GM13977 (cell line): Measurements from ENCODE around the gene AOX1.
A peak's percentile ranks its signal among the peaks of the same experiment; 100 is the strongest.
"Not testable (repeated sequence)": the region's sequence is repeated elsewhere in the genome, so short reads cannot be mapped to it uniquely, and the experiment has no call there.

Experiments
- DNase-seq: peaks from one replicate; pipeline ENCODE4 v3.0.0; 2012; ENCODE audit warnings: low spot score
- in situ Hi-C: fragments of 300-500 bp; cut with MboI; formaldehyde crosslinking; loops from one replicate; pipeline ENCODE4 v1.12.0; 2022; ENCODE audit warnings: low sequenced_read_pairs, low pct_unique_long_range_greater_than_20kb, mixed read lengths, inconsistent platforms; ENCODE audit not compliant: unreplicated experiment
- TF ChIP-seq, protein P1 (sequence below): IDR thresholded peaks from 2 replicates; pipeline ENCODE4 v1.5.1; 2012; ENCODE audit warnings: mild to moderate bottlenecking, control low read depth; ENCODE audit not compliant: insufficient read depth; ENCODE audit errors: extremely low read depth, missing control alignments

Gene AOX1

DNA sequence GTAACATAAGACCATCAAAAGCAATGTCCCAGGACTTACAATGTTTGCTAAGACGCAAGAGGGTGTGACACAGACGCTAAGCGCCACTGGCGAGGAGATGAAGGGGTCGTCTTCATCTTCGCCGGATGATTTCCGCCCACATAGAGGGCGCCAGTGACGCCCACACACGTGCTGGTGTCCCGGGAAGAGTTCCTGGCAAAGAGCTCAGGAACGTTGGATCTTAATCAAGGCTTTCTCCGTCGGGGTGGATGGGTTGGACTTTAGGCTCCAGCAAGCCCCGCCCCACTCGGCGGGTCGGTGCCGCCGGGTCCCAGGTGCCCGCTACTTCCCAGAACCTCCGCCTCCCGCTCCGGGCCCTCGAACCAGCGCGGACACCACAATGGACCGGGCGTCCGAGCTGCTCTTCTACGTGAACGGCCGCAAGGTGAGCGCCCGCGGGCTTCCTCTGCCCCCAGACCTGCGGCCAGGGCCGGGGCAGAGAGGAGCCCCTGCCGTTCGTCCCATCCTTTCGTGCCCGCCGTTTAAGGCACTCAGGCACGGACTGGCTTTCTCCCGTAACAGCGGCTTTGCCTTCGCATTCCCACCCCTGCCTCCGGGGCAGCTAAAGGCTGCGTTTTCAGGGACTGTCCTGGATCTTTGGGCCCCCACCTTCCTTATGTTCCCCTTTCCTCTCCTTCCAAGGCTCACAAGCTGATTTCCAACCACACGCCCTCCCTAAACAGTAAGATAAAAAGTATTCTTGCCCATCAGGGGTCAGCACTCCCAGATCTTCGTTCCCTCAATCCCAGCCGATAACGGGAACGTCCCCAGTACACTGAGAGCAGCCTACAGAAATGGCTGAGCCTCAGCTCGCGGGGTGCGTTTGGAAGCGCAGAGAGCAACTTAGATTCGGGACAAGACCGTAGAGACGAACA, at the start of gene AOX1:
Gene AOX1, plus strand, starts transcription at position 285 of the 914 bp plus-strand sequence. Its CDS starts 95 bp downstream, at position 380.
- in situ Hi-C loops, result no loop called here
- DNase-seq, result peak; percentile 34
- TF ChIP-seq, protein P1, sequence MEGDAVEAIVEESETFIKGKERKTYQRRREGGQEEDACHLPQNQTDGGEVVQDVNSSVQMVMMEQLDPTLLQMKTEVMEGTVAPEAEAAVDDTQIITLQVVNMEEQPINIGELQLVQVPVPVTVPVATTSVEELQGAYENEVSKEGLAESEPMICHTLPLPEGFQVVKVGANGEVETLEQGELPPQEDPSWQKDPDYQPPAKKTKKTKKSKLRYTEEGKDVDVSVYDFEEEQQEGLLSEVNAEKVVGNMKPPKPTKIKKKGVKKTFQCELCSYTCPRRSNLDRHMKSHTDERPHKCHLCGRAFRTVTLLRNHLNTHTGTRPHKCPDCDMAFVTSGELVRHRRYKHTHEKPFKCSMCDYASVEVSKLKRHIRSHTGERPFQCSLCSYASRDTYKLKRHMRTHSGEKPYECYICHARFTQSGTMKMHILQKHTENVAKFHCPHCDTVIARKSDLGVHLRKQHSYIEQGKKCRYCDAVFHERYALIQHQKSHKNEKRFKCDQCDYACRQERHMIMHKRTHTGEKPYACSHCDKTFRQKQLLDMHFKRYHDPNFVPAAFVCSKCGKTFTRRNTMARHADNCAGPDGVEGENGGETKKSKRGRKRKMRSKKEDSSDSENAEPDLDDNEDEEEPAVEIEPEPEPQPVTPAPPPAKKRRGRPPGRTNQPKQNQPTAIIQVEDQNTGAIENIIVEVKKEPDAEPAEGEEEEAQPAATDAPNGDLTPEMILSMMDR, result no peak

DNA sequence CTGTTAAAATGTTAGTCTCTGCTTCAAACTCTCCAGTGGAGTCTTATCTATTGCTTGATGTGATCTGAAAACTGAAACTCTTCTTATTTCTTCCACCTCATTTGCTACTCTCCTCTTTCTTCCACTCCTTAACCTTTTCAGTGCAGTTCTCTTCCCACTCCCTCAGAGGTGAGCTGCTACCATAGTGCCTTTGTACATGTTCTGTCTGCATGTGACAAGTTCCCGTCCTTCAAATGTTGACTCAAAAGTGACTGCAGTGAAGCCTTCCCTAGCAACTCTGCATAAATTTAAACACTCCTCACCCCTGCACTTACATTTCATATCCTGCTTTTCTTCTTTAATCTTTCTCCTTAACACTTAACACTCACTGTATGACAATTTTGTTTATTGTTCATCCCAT, 47.7 kb upstream of the AOX1 start:
- no peak for DNase-seq
- TF ChIP-seq, protein P1, result no peak
- in situ Hi-C loops, result no loop called here

DNA sequence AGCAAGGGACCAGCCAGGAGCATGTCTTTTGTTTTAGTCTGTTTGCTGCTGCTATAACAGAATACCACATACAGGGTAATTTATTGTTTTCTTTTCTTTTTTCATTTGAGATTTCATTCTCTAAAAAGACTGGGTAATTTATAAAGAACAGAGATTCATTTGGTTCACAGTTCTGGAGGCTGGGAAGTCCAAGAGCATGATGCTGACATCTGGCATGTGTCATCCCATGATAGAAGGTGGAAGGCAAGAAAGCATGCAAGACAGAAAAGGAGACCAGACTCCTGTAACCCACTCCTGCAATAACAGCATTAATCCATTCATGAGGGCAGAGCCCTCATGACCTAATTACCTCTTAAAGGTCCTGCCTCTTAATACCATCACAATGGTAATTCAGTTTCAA, 45.0 kb upstream of the AOX1 start:
- TF ChIP-seq, protein P1, result no peak
- in situ Hi-C loops, result no loop called here
- DNase-seq, result no peak

DNA sequence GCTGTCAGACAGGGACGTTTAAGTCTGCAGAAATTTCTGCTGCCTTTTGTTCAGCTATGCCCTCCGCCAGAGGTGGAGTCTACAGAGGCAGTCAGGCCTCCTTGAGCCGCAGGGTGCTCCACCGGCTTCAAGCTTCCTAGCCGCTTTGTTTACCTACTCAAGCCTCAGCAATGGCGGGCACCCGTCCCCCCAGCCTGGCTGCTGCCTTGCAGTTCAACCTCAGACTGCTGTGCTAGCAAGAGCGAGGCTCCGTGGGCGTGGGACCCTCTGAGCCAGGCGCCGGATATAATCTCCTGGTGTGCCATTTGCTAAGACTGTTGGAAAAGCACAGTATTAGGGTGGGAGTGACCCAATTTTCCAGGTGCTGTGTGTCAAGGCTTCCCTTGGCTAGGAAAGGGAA, 19.2 kb upstream of the AOX1 start:
- in situ Hi-C loops, DNase-seq: not testable (repeated sequence)

DNA sequence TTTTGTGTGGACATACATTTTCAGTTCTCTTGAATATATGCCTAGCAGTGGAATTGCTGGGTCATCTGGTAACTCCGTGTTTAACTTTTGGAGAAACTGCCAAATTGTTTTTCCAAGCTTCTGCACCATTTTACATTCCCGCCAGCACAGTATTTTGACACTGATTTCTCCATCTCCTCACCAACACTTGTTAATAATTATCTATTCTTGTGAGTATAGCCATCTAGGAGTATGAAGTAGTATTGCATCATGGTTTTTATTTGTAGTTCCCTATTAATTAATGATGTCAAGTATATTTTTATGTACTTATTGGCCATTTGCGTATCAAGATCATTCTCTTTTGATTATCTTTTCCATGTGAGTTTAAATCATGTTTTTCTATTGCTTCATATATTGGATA, 17.9 kb upstream of the AOX1 start:
- DNase-seq, result no peak
- in situ Hi-C loops, result no loop called here
- TF ChIP-seq, protein P1, result no peak

DNA sequence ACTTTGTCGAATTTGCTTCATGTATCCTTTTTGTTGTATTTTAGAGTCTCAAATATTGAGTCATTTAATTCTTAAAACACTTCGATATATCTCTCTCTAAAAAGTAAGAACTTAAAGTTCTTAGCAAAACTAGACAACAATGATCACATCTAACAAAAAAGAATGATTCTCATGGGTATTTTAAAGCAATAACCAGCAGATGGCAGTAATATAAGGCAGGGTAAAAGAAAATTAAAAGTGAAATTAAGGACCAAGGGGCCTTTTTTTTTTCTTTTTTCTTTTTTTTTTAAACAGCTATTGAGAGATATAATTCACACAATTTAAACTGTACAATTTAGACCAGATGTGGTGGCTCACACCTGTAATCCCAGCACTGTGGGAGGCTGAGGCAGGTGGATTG, 9.9 kb upstream of the AOX1 start:
- in situ Hi-C loops, result no loop called here
- DNase-seq, result no peak
- TF ChIP-seq, protein P1, result peak; percentile 39

DNA sequence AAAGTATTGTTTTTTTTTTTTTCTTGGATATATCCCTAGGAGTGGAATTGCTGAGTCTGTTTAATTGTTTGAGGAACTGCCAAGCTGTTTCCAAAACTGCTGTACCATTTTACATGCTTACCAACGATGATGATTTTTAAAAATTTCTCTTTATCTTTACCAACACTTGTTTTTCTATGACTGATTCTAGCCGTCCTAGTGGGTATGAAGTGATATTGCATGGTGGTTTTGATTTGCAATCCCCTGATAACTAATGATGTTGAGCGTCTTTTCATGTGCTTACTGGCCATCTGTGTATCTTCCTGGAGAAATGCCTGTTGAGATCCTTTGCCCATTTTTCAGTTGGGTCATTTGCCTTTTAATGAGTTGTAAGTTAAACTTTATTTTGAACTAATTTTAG, 8.8 kb upstream of the AOX1 start:
- in situ Hi-C loops, result no loop called here
- TF ChIP-seq, protein P1, result no peak
- DNase-seq, result no peak
